GM19239 (cell line): Measurements from ENCODE around the gene FAM193A.
A peak's percentile ranks its signal among the peaks of the same experiment; 100 is the strongest.

Experiments
- DNase-seq: peaks from one replicate; pipeline ENCODE4 v3.0.0; 2011; ENCODE audit warnings: low spot score; ENCODE audit not compliant: insufficient read length
- FAIRE-seq: peaks from 2 replicates; lab custom pipeline; 2011; peaks lifted over from hg19 to GRCh38; lab: Jason Lieb, UNC

FAM193A gene

GRCh38 chr4:2741626-2742025 is 205.2 kb downstream of the FAM193A start:
- DNase-seq (no peak), FAIRE-seq (no peak)

GRCh38 chr4:2742081-2742822 is 205.8 kb downstream of the FAM193A start:
- no peak for FAIRE-seq

GRCh38 chr4:2742823-2743517 is 206.5 kb downstream of the FAM193A start:
- DNase-seq (no peak), FAIRE-seq (no peak)

More at GRCh38 chr4:2742081-2742822, 205.8 kb downstream of the FAM193A start:
- no peak for DNase-seq

- FAIRE-seq (no peak), DNase-seq (no peak)
Observed at GRCh38 chr4:2743518-2744445, 207.3 kb downstream of the FAM193A start.

- FAIRE-seq (no peak), DNase-seq (no peak)
Observed at GRCh38 chr4:2744576-2745270, 208.3 kb downstream of the FAM193A start.

GRCh38 chr4:2745516-2745915 is 209.1 kb downstream of the FAM193A start:
- FAIRE-seq, result peak; percentile 44
- no peak for DNase-seq

- FAIRE-seq, result peak; percentile 100
- peak; percentile 84 for DNase-seq
Observed at GRCh38 chr4:2745981-2746806, 209.7 kb downstream of the FAM193A start.

GRCh38 chr4:2746891-2747695 is 210.6 kb downstream of the FAM193A start:
- peak; percentile 51 for FAIRE-seq

GRCh38 chr4:2750719-2751605 is 214.5 kb downstream of the FAM193A start:
- FAIRE-seq (no peak), DNase-seq (no peak)

More at GRCh38 chr4:2746891-2747695, 210.6 kb downstream of the FAM193A start:
- DNase-seq, result no peak

- no peak for FAIRE-seq
- no peak for DNase-seq
Observed at GRCh38 chr4:2753436-2753835, 217.0 kb downstream of the FAM193A start.

- DNase-seq (no peak), FAIRE-seq (no peak)
Observed at GRCh38 chr4:2754848-2755819, 218.7 kb downstream of the FAM193A start.

- FAIRE-seq (peak; percentile 23), DNase-seq (peak; percentile 96)
Observed at GRCh38 chr4:2755821-2756690, 219.6 kb downstream of the FAM193A start, which contains the start of gene TNIP2. Gene TNIP2, minus strand, starts transcription at chr4:2756336. Its CDS starts 47 bp downstream, at chr4:2756289.

GRCh38 chr4:2756691-2757350 is 220.4 kb downstream of the FAM193A start:
- DNase-seq (no peak), FAIRE-seq (no peak)

GRCh38 chr4:2757426-2757825 is 221.0 kb downstream of the FAM193A start:
- no peak for FAIRE-seq
- no peak for DNase-seq
